HG02623 (cell line): Measurements from ENCODE around the gene VOPP1.

ENCODE experiments used
- ATAC-seq: cut with Tn5 transposase; IDR thresholded peaks from one replicate; pipeline ENCODE4 v1.9.1; 2021; ENCODE audit warnings: moderate library complexity; ENCODE audit not compliant: unreplicated experiment

The VOPP1 gene

GRCh38 chr7:55438757-55439525, 133.4 kb downstream of the VOPP1 start:
- no peak for ATAC-seq

DNA sequence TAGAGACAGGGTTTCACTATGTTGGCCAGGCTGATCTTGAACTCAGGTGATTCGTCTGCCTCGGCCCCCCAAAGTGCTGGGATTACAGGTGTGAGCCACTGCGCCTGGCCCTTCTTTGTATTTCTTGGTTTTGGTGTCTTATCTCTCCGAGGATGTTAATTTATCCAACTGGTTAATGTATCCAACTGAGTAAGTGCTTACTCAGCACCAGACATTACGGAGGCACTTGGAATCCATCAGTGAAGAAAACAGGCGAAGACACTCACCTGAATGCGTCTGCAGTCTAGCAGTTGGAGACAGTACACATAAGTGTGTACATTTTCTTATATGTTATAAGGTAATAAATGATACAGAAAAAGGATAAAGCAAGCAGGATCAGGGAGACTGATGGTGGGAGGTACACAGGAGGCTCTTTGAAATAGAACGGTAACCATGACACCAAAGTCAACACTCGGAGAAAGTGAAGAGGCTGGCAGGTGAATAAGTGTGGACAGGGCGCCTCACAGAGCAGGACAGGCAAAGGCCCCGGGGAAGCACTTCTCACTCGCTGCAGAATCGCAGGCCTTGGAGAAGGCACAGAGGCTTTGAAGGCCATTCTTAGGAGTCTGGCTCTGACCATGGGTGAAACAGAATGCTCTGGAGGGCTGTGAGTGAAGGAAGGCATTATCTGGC, 134.1 kb downstream of the VOPP1 start:
- ATAC-seq = no peak

GRCh38 chr7:55437375-55437774, 134.9 kb downstream of the VOPP1 start:
- no peak for ATAC-seq

DNA sequence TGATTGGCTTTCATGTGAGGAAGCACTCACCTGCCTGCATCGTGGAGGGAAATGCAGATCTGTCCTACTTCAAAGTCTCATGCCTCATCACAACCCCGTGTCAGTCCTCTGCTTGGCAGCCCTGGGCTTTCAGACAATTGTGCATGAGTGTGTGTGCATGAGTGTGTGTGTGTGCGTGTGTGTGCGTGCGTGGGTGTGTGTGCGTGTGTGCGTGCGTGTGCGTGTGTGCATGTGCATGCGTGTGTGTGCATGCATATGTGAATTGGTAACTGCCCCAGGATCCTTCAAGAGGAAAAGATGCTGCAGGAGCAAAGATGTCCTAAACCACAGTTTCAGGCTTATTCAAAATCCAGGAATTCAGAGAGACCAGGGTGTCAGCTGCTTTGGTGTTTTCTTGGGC, 135.8 kb downstream of the VOPP1 start:
- ATAC-seq = no peak

DNA sequence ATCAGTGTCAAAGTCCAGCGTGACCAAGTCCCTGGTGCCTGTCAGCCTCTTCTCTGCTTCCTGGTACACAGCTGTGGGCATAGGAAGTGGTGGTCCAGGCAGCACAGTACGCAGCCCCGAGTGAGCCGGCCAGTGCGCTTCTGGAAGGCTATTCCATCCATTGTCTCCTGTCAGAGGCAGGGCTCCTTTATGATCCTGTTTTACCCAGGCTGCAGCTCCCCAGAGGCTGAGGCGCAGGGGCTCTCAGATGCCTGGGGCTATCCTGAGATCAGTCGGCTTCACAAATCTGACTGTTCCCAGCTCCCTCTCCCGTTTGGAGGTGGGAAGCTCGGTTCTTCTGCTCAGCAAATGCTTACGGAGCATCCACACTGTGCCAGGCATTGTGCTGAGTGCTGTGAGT, 136.8 kb downstream of the VOPP1 start:
- ATAC-seq = no peak

DNA sequence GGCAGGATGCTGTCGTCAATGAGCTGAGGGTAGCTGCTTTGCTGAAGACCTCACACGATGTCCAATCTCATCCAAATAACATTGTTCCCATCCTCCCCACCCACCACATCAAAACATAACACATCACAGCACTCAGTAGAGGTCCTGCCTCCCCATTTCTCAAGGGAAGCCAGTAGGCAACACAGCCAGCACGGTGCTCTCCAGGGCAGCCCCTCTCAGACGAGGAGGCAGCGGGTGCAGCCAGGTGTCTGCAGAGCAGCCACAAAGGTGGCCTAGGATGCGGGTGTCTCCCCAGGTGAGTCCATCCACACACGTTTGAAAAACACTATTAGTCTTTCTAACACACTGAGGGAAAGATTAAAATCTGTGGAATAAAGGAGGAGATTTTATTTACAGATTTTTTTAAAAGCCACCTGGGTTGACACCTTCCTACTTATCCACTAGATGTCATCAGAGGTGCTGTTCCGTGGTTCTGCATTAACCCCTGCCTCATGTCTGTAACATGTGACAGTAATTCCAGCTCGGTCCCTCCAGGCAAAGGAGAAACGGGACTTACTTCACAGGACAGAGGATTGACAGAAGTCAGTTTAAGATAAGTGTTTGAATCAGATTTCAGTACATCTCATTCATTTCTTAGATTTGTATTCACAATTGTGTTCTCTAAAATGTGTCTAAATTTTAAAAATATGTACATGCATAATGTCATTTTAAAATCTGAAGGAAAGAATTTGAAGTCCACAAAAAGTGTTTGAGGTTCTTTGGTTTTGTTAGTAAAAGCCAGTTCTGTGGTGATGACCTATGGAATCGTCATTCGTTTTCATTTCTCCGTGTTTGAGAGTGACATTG, 139.1 kb downstream of the VOPP1 start:
- no peak for ATAC-seq

- no peak for ATAC-seq
Observed at GRCh38 chr7:55432506-55432905, 139.8 kb downstream of the VOPP1 start.

GRCh38 chr7:55431898-55432297, 140.4 kb downstream of the VOPP1 start:
- no peak for ATAC-seq

DNA sequence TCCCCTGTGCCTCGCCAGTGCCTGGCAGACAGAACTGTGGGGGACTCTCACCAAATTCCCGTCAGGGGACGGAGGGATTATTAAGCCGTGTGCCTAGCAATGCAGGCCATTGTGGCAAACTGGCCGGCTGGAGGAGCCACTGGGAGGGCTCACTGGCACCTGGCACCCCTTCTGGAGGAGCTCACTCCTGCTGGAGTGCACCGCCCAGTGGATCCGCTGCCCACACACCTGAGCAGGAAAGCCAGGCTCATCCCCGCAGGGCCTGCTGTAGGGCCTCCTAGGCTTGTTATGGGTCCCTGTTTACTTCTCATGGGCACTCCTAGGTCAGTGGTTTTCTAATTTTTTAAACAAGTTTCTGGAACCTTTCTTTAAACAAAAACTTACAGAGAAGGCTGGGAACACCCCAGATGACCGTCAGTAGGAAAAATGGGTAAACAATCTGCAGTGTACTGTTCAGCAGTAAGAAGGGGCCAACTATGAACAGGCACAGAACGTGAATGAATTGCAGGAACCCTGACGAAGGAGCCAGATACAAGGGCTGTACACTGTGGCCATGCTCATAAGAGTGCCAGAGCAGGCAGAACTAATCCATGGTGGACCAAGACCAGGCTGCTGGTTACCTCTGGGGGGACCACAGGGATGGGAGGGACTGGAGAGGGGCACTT, 142.3 kb downstream of the VOPP1 start:
- no peak for ATAC-seq

DNA sequence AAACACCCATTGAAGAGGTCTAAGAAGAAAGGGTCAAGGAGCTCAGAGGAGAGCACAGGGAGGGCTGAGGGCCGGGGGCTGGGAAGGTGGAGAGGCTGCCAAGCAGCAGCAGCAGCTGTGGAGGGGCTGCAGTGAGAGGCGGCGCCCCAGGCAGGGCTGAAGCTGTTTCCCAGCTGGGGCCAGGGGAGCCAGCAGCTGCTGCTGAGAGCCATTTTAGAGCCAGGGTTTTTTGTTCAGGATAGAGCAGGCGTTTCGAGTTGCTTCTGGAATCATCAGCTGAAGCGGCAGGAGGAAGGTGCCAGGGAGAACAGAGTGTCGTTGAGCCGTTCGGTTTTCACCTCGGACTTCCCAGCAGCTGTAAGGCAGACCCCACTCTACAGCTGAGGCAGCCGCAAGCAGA, 144.5 kb downstream of the VOPP1 start:
- no peak for ATAC-seq

GRCh38 chr7:55427342-55427741, 145.0 kb downstream of the VOPP1 start:
- no peak for ATAC-seq

GRCh38 chr7:55426676-55427075, 145.6 kb downstream of the VOPP1 start:
- no peak for ATAC-seq

GRCh38 chr7:55425141-55425752, 147.1 kb downstream of the VOPP1 start:
- ATAC-seq = no peak

GRCh38 chr7:55423891-55424290, 148.4 kb downstream of the VOPP1 start:
- no peak for ATAC-seq

- no peak for ATAC-seq
Observed at GRCh38 chr7:55423277-55423711, 149.0 kb downstream of the VOPP1 start.
